ENCODE measurements around the gene SIRT6.

SIRT6 gene

DNA sequence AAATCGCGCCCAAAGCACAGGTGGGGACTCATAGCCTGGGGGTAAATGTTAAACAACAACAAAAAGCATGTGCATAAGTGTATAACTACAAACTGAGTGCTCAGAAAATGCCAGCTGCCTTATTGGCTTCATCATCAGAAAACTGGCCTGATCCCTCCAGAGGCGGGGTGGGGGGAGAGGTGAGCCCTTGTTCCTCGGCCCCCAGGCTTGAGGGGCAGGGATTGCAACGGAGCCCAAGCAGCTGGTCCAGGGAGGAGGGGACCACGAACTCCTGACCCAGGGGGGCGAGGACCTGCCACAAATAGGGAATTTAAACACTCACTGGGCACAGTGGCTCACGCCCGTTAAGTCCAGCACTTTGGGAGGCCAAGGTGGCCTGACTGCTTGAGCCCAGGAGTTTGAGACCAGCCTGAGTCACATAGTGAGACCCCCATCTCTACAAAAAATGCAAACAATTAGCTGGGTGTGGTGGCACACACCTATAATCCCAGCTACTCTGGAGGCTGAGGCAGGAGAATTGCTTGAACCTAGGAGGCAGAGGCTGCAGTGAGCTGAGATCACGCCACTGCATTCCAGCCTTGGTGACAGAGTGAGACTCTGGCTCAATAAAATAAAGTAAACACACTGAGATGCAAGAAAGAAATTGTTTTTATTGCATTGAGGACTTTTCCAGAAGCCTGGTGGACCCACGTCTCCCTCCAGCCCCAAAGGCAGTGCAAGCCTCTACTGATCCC is 8.7 kb downstream of the SIRT6 start:
- TF ChIP-seq, protein P1, sequence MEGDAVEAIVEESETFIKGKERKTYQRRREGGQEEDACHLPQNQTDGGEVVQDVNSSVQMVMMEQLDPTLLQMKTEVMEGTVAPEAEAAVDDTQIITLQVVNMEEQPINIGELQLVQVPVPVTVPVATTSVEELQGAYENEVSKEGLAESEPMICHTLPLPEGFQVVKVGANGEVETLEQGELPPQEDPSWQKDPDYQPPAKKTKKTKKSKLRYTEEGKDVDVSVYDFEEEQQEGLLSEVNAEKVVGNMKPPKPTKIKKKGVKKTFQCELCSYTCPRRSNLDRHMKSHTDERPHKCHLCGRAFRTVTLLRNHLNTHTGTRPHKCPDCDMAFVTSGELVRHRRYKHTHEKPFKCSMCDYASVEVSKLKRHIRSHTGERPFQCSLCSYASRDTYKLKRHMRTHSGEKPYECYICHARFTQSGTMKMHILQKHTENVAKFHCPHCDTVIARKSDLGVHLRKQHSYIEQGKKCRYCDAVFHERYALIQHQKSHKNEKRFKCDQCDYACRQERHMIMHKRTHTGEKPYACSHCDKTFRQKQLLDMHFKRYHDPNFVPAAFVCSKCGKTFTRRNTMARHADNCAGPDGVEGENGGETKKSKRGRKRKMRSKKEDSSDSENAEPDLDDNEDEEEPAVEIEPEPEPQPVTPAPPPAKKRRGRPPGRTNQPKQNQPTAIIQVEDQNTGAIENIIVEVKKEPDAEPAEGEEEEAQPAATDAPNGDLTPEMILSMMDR (IDR thresholded peaks at IDR 0.05): no peak

GRCh38 chr19:4172861-4173473 is 9.4 kb downstream of the SIRT6 start:
- TF ChIP-seq, protein P1 (IDR thresholded peaks at IDR 0.05): no peak

DNA sequence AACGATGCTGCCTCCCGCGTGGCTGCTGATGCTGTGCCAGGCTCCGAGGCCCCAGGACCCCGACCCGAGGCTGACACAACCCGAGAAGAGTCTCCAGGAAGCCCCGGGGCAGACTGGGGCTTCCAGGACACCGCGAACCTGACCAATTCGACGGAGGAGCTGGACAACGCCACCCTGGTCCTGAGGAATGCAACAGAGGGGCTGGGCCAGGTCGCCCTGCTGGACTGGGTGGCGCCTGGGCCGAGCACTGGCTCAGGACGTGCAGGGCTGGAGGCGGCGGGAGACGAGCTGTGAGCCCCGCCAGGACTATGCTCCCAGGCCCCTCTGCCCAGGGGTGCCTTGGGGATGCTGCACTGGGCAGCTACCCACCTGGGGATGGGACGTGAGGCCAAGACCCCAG is 10.7 kb downstream of the SIRT6 start:
- TF ChIP-seq, protein P1 (IDR thresholded peaks at IDR 0.05): no peak

DNA sequence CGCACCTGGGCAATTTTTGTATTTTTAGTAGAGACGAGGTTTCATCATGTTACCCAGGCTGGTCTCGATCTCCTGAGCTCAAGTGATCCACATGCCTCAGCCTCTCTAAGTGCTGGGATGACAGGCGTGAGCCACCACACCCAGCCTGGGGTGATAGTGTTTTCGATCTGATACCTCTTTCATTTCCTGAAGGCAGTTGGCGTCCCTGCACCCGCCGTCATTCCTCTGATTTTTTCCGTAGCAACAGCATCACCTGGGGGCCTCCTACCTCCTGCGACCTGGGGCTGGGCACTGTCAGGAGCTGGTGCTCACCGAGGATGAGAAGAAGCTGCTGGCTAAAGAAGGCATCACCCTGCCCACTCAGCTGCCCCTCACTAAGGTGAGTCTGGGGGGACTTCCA is 18.1 kb downstream of the SIRT6 start:
- TF ChIP-seq, protein P1 (IDR thresholded peaks at IDR 0.05): no peak

- TF ChIP-seq, protein P1 (IDR thresholded peaks at IDR 0.05): no peak
Observed at GRCh38 chr19:4161415-4162077, 20.8 kb downstream of the SIRT6 start.

DNA sequence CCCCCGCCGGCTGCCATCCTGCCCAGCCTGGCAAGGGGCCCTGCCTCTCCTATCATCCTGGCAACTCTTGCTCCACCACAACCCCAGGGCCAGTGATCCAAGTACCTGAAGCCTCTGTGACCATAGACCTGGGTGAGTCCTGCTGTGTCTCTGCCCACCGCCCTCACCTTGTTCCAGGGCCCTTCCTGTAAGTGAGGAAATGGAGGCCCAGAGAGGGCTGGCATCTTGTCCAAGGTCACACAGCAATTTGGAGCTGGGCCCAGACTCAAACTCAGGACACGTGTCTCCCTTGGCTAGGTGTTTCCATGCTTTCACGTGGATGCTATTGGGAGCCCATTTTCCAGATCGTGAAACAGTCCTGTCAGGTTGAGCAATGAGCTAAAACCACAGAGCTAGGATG is 25.2 kb downstream of the SIRT6 start:
- TF ChIP-seq, protein P1 (IDR thresholded peaks at IDR 0.05): no peak

DNA sequence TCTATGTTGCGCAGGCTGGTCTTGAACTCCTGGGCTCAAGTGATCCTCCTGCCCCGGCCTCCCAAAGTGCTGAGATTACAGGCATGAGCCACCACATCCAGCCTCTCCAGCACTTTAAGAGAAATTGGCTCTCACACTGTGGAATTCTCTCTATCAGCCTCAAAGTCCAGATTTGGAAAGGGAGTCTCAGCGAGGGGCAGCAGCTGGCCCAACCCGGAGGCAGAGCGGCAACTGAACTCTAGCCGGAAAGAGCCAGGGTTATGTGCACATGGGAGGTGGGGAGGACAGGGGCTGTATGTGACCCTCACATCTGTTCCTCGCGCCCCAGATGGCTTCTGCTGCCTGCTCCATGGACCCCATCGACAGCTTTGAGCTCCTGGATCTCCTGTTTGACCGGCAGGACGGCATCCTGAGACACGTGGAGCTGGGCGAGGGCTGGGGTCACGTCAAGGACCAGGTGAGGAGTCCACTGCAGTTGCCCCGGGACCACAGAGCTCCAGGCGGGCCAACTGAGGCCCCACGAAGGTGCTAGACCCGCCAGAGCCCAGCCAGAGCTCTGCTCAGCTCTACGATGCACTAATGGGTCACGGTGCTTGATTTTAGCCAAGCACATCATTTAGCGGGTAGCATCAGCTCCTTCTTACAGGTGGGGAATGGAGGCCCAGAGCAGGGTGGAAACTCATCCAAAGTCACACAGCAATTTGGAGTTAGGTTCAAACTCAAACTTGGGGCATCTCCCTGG is 27.6 kb downstream of the SIRT6 start:
- TF ChIP-seq, protein P1 (IDR thresholded peaks at IDR 0.05): no peak
